Tongue (tissue), 3 donors: ENCODE data around the gene SYT5. TPM values are rescaled to one million over a fixed set of nuclear protein-coding genes. Genes with fewer than 3 reads are reported as not detected.

Source experiments
- DNase-seq: peaks from one replicate; pipeline ENCODE4 v3.0.0-alpha.2; 2015
- small RNA-seq: library from RNA; depleted of rRNA; stranded (forward); fragments of <200 nt; gene quantifications from one replicate; pipeline ENCODE3, GENCODE V24; 2014; ENCODE audit warnings: low replicate concordance
- total RNA-seq: library from RNA; depleted of rRNA; stranded (reverse); fragments of >200 nt; gene quantifications from one replicate; pipeline ENCODE4 v1.2.3, GENCODE V29; 2014

Gene SYT5
- total RNA-seq, 1 donor from 2014 or later: not detected

DNA sequence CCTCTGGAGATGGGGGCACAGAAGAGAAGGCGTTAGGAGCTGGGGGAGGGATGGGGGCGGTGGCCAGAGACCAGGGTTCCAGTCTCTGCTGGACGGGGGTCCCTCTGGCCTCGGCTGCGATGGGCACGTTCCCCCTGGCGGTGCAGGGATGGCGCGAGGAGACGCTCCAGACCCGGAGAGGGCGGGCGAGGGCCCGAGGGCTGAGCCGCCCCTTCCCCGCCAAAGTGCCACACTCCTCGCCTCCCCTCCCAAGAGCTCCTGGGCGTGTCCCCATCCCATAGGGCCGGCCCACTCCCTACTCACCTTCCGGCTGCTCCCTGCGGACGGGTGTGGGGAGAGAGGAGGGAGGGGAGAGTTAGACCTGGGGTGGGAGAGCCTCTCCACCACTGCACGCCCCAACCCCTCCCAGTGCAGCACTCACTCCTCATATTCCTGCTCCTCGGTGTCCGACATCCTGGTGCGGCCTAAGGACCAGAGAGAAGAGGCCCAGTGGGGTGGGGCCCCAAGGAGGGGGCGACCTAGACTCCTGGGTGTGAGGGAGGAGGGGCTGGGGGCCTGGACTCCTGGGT lies 33.3 kb downstream of the SYT5 start:
- peak; percentile 53 for DNase-seq

DNA sequence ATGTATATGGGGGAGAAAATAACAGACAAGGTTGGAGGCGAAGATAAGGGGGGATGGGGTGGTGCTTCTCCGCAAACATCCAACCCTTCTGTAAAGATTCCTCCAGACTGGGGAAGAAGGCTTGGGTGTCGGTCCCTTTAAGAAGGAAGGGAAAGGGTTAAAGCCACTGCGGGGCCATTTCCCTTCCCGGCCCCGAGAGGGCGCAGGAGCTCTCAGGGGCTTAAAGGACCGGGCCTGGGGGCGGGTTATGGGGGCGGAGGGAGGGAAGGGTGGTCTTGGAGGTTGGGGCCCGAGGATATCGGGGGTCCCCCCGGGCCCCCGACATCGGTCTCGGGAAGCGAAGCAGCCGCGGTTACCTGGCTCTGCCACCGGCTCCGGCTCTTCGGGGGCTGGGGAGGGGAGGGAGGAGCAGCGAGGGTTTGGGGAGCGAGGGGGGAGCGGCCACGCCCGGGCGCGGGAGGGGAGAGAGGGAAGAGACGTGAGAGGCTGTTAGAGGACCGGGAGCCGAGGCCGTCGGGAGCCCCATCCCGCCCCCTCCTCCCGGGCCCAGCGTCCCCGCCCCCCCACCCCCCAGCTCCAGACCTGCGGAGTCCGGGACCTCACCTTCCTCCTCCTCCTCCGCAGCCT lies 33.9 kb downstream of the SYT5 start:
- DNase-seq: no peak

- DNase-seq: no peak
Observed at GRCh38 chr19:55145232-55145631, 34.9 kb downstream of the SYT5 start.

DNA sequence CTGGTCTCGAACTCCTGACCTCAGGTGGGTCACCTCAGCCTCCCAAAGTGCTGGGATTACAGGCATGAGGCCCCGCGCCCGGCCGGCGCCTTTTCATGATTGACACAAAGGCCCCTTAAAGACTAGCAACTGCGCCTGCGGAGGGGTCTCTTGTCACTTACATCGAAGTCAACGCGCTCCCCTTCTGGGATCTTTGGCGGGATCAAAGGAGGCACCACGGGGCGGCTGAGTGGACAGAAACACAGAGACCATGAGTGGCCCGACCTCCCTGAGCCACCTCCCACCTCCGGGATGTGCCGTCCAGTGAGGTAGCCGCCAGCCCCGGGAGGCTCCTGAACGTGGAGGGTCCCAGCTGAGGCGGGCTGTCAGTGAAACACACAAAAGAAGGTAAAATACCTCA lies 38.4 kb downstream of the SYT5 start:
- no peak for DNase-seq

DNA sequence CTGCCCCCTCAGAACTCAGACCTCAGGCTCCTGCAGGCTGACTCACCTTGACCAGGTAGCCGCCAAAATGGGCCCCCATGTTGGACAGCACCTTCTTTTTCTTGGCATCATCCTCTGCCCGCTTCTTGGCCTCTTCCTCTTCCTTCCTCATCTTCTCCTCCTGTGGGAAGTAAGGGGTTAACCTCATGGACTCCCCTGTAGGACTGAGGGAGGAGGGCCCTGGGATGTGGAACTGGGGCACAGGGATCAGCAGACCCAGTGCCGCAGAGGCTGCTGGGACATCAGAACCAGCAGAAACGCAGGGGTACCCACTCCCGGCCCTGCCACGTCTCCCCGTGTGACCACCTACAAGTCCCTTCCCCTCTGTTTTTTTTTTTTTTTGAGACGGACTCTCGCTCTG lies 42.2 kb downstream of the SYT5 start:
- DNase-seq: no peak

- DNase-seq: no peak
Observed at GRCh38 chr19:55136399-55137102, 43.5 kb downstream of the SYT5 start.

DNA sequence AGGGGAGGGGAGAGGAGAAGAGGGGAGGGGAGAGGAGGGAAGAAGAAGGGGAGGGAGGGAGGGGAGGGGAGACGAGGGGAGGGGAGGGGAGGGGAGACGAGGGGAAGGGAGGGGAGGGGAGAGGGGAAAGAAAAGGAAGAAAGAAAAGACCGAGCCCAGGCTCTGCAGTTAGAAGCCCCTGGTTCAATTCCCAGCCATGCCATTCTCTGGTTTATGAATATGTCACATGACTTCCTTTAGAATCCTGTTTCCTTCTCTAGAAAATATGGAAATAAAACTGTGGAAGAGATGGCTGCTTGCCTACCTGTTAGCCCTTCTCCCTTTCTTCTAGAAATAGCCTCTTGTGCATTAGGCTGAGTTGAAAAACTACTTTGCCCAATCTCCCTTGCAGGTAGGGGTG lies 45.4 kb downstream of the SYT5 start:
- no peak for DNase-seq

- no peak for DNase-seq
Observed at GRCh38 chr19:55133639-55134444, 46.2 kb downstream of the SYT5 start.

GRCh38 chr19:55132453-55133129 lies 47.5 kb downstream of the SYT5 start:
- no peak for DNase-seq

DNA sequence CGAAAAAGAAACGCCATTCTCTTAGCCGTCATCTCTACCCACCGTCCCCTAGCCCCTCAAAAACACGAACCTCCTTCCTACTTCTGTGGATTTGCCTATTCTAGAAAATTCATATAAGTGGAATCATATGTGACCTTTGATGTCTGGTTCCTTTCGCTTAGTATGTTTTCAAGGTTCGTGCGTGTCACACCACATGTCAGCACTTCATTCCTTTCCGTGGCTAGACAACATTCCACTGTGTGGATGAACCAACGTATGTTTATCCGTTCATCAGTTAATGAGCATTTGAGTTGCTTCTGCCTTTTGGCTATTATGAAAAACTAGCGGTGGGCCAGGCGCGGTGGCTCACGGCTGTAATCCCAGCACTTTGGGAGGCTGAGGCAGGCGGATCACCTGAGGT lies 48.7 kb downstream of the SYT5 start:
- no peak for DNase-seq

Small RNAs within 50 kb of the gene (small RNA-seq; reads per million reads assigned to genes)
- not detected for gene MIR7975
- not detected for gene RF01210

Other genes with a start within 250 kb of the SYT5 start
- gene NLRP7, start 232.8 kb downstream of the SYT5 start, total RNA-seq: not detected
- 7.3 TPM for gene NLRP2, start 213.9 kb downstream of the SYT5 start, total RNA-seq
- 0.21 TPM for gene GP6, start 142.0 kb downstream of the SYT5 start, total RNA-seq
- 36.2 TPM for gene RDH13, start 117.1 kb downstream of the SYT5 start, total RNA-seq
- gene EPS8L1, start 104.4 kb downstream of the SYT5 start, total RNA-seq: 76.8 TPM
- gene PPP1R12C, start 62.7 kb downstream of the SYT5 start, total RNA-seq: 48.4 TPM
- gene TNNT1, start 31.1 kb downstream of the SYT5 start, total RNA-seq: 338 TPM
- 1.7 TPM for gene TNNI3, start 22.6 kb downstream of the SYT5 start, total RNA-seq
- gene DNAAF3, start 13.7 kb downstream of the SYT5 start, total RNA-seq: 0.51 TPM
- gene PTPRH, start 29.2 kb upstream of the SYT5 start, total RNA-seq: 3.9 TPM
- gene TMEM86B, start 48.5 kb upstream of the SYT5 start, total RNA-seq: 0.72 TPM
- 33.4 TPM for gene PPP6R1, start 78.7 kb upstream of the SYT5 start, total RNA-seq
- 27.5 TPM for gene HSPBP1, start 99.8 kb upstream of the SYT5 start, total RNA-seq
- gene BRSK1, start 103.7 kb upstream of the SYT5 start, total RNA-seq: 5.0 TPM
- gene TMEM150B, start 145.1 kb upstream of the SYT5 start, total RNA-seq: not detected
- 13.3 TPM for gene KMT5C, start 159.6 kb upstream of the SYT5 start, total RNA-seq
- 0.72 TPM for gene COX6B2, start 174.4 kb upstream of the SYT5 start, total RNA-seq
- not detected for gene GARIN5B, start 183.0 kb upstream of the SYT5 start, total RNA-seq
- not detected for gene IL11, start 190.2 kb upstream of the SYT5 start, total RNA-seq
- not detected for gene TMEM190, start 196.5 kb upstream of the SYT5 start, total RNA-seq
- gene TMEM238, start 204.0 kb upstream of the SYT5 start, total RNA-seq: 4.2 TPM
- gene RPL28, start 205.6 kb upstream of the SYT5 start, total RNA-seq: 453 TPM
- gene UBE2S, start 227.5 kb upstream of the SYT5 start, total RNA-seq: 20.7 TPM